Sigmoid colon (tissue), 4 donors: ENCODE data around the gene ZFHX3.

Experiments used
- EP300 ChIP-seq, 4 donors: sonication (generic); formaldehyde crosslinking; IDR thresholded peaks; one replicate each; pipeline ENCODE4 v1.6.1; 2017; ENCODE audit warnings: antibody characterized with exemption in 4 of 4
- POLR2A ChIP-seq, 2 donors: fragments of 450-650 bp; IDR thresholded peaks; one replicate each; pipeline ENCODE4 v1.6.1; 2016; ENCODE audit warnings: antibody characterized with exemption in 2 of 2, mild to moderate bottlenecking in 2 of 2, moderate library complexity in 2 of 2
- POLR2AphosphoS5 ChIP-seq, 4 donors: sonication (generic); formaldehyde crosslinking; IDR thresholded peaks; one replicate each; pipeline ENCODE4 v1.6.1; 2017; ENCODE audit warnings: antibody characterized with exemption in 4 of 4
- TF ChIP-seq, protein P1 (sequence below), 4 experiments: fragments of 450-650 bp in 3 of 4; fragments of 200-600 bp in 1 of 4; IDR thresholded peaks; one replicate each; pipeline ENCODE4 v1.5.1; 2016 to 2019; ENCODE audit warnings: antibody characterized with exemption in 4 of 4, mild to moderate bottlenecking in 3 of 4, moderate library complexity in 2 of 4

- TF ChIP-seq, protein P1, sequence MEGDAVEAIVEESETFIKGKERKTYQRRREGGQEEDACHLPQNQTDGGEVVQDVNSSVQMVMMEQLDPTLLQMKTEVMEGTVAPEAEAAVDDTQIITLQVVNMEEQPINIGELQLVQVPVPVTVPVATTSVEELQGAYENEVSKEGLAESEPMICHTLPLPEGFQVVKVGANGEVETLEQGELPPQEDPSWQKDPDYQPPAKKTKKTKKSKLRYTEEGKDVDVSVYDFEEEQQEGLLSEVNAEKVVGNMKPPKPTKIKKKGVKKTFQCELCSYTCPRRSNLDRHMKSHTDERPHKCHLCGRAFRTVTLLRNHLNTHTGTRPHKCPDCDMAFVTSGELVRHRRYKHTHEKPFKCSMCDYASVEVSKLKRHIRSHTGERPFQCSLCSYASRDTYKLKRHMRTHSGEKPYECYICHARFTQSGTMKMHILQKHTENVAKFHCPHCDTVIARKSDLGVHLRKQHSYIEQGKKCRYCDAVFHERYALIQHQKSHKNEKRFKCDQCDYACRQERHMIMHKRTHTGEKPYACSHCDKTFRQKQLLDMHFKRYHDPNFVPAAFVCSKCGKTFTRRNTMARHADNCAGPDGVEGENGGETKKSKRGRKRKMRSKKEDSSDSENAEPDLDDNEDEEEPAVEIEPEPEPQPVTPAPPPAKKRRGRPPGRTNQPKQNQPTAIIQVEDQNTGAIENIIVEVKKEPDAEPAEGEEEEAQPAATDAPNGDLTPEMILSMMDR (IDR thresholded peaks at IDR 0.05) = no peak
- TF ChIP-seq POLR2A (IDR thresholded peaks at IDR 0.05) = no peak
- no peak for TF ChIP-seq POLR2AphosphoS5 (IDR thresholded peaks at IDR 0.05)
- TF ChIP-seq EP300 (IDR thresholded peaks at IDR 0.05) = no peak
Observed at GRCh38 chr16:73023320-73023719, 24.6 kb downstream of the ZFHX3 start.
